Esophagus muscularis mucosa (tissue), 4 donors: ENCODE results near the gene TDRD12. TPM values are rescaled to one million over a fixed set of nuclear protein-coding genes. Genes with fewer than 3 reads are reported as not detected.

Experiments used
- DNase-seq: peaks from one replicate; pipeline ENCODE4 v3.0.0-alpha.2; 2017; ENCODE audit errors: extremely low spot score
- H3K27ac ChIP-seq, 4 donors: fragments of 200-600 bp; sonication (generic); replicated peaks in 1 of 4; 1 replicate in 3 of 4; 2 replicates in 1 of 4; pipeline ENCODE4 v1.5.1; 2016 to 2019; ENCODE audit warnings: mild to moderate bottlenecking in 1 of 4
- H3K27me3 ChIP-seq, 4 donors: fragments of 200-600 bp; sonication (generic); one replicate each; pipeline versions ENCODE4 v1.5.1 to v1.6.0; 2016 to 2019
- H3K36me3 ChIP-seq, 4 donors: fragments of 200-600 bp; sonication (generic); one replicate each; pipeline ENCODE4 v1.5.1; 2016 to 2019
- H3K4me1 ChIP-seq, 4 donors: fragments of 200-600 bp; sonication (generic); one replicate each; pipeline ENCODE4 v1.5.1; 2016 to 2019
- H3K4me3 ChIP-seq, 4 donors: fragments of 200-600 bp; sonication (generic); 1 replicate in 2 of 4; 2 replicates in 2 of 4; pipeline ENCODE4 v1.5.1; 2016 to 2019; ENCODE audit warnings: mild to moderate bottlenecking in 4 of 4, moderate library complexity in 1 of 4
- H3K9me3 ChIP-seq, 4 donors: fragments of 200-600 bp; sonication (generic); 1 replicate in 3 of 4; 2 replicates in 1 of 4; pipeline ENCODE4 v1.5.1; 2016 to 2019
- CTCF ChIP-seq, 3 experiments: fragments of 200-600 bp in 2 of 3; fragments of 450-650 bp in 1 of 3; sonication (generic) in 2 of 3; IDR thresholded peaks; one replicate each; pipeline ENCODE4 v1.5.1; 2017 to 2019; ENCODE audit warnings: antibody characterized with exemption in 3 of 3, mild to moderate bottlenecking in 2 of 3, moderate library complexity in 1 of 3
- EP300 ChIP-seq: sonication (generic); formaldehyde crosslinking; IDR thresholded peaks from one replicate; pipeline ENCODE4 v1.6.1; 2017; ENCODE audit warnings: antibody characterized with exemption
- POLR2A ChIP-seq: fragments of 450-650 bp; IDR thresholded peaks from one replicate; pipeline ENCODE4 v1.6.1; 2017; ENCODE audit warnings: antibody characterized with exemption, moderate library complexity, mild to moderate bottlenecking, low read depth
- POLR2AphosphoS5 ChIP-seq, 2 donors: sonication (generic); formaldehyde crosslinking; IDR thresholded peaks; one replicate each; pipeline ENCODE4 v1.6.1; 2017; ENCODE audit warnings: antibody characterized with exemption in 2 of 2
- WGBS: methylation state at CpG from one replicate; pipeline ENCODE4 v1.1.5; 2018; 5-methylcytosine and 5-hydroxymethylcytosine counted together
- intact Hi-C: fragments of 100-400 bp; cut with DNase I; formaldehyde crosslinking; loops from one replicate; pipeline ENCODE4 v1.15.1; 2023
- total RNA-seq, 4 donors: library from RNA; depleted of rRNA; stranded (reverse); fragments of >200 nt; gene quantifications; one replicate each; pipeline versions ENCODE4 v1.1.0 to v1.2.1, GENCODE V29; 2016

The TDRD12 gene
- total RNA-seq, 4 donors from 2014 or later = 0.83 to 1.6 (median 1.3) TPM; not detected in 1

- DNase-seq = no peak
- no peak for TF ChIP-seq EP300
- intact Hi-C loops = no loop called here
- H3K27ac ChIP-seq = no peak overlapping the region
- no peaks in the 10 kb centered on the region for H3K4me1 ChIP-seq
- H3K36me3 ChIP-seq = no peaks in the 10 kb centered on the region
- 65% methylated on average over 7 of the region's 7 CpGs for WGBS
- H3K27me3 ChIP-seq = peaks cover 0 to 32% (median 0%) of the 10 kb centered on the region in 4 donors
- no peak overlapping the region for H3K4me3 ChIP-seq
- no peaks in the 10 kb centered on the region for H3K9me3 ChIP-seq
Observed at GRCh38 chr19:32816555-32817099, 97.1 kb downstream of the TDRD12 start.

GRCh38 chr19:32817569-32818476 lies 98.3 kb downstream of the TDRD12 start:
- Histone ChIP-seq H3K4me1 (no peaks in the 10 kb centered on the region), H3K27ac (no peak overlapping the region), H3K9me3 (no peaks in the 10 kb centered on the region), H3K36me3 (no peaks in the 10 kb centered on the region), H3K4me3 (no peak overlapping the region), H3K27me3 (peaks cover 0 to 36% (median 0%) of the 10 kb centered on the region in 4 donors)
- intact Hi-C loops = no loop called here
- no peak for TF ChIP-seq POLR2A
- no peak for TF ChIP-seq CTCF (IDR thresholded peaks at IDR 0.05)
- no peak for TF ChIP-seq POLR2AphosphoS5 (IDR thresholded peaks at IDR 0.05)
- no peak for TF ChIP-seq EP300
- 89% methylated on average over 17 of the region's 17 CpGs for WGBS
- no peak for DNase-seq

GRCh38 chr19:32818536-32818935 lies 99.0 kb downstream of the TDRD12 start:
- intact Hi-C loops = no loop called here
- Histone ChIP-seq H3K4me1 (no peaks in the 10 kb centered on the region), H3K4me3 (no peak overlapping the region), H3K9me3 (no peaks in the 10 kb centered on the region), H3K27ac (no peak overlapping the region), H3K36me3 (no peaks in the 10 kb centered on the region), H3K27me3 (peaks cover 0 to 43% (median 0%) of the 10 kb centered on the region in 4 donors)
- no peak for DNase-seq
- 93% methylated on average over 6 of the region's 8 CpGs for WGBS
- TF ChIP-seq EP300 = no peak

- Histone ChIP-seq H3K4me3 (no peak overlapping the region), H3K27ac (no peak overlapping the region), H3K36me3 (no peaks in the 10 kb centered on the region), H3K4me1 (no peaks in the 10 kb centered on the region), H3K9me3 (no peaks in the 10 kb centered on the region), H3K27me3 (peaks cover 0 to 55% (median 0%) of the 10 kb centered on the region in 4 donors)
- 59% methylated on average over 17 of the region's 17 CpGs for WGBS
- no peak for DNase-seq
- intact Hi-C loops = no loop called here
- no peak for TF ChIP-seq POLR2AphosphoS5 (IDR thresholded peaks at IDR 0.05)
- TF ChIP-seq CTCF (IDR thresholded peaks at IDR 0.05) = no peak
- no peak for TF ChIP-seq POLR2A
- no peak for TF ChIP-seq EP300
Observed at GRCh38 chr19:32819419-32820400, 100.1 kb downstream of the TDRD12 start.

GRCh38 chr19:32822916-32823746 lies 103.6 kb downstream of the TDRD12 start:
- Histone ChIP-seq H3K36me3 (peaks cover 0 to 2% (median 0%) of the 10 kb centered on the region in 4 donors), H3K27me3 (peaks cover 0 to 49% (median 0%) of the 10 kb centered on the region in 4 donors), H3K9me3 (no peaks in the 10 kb centered on the region), H3K4me1 (no peaks in the 10 kb centered on the region), H3K4me3 (no peak overlapping the region), H3K27ac (no peak overlapping the region)
- no peak for DNase-seq
- no peak for TF ChIP-seq EP300
- no peak for TF ChIP-seq POLR2A
- no peak for TF ChIP-seq CTCF (IDR thresholded peaks at IDR 0.05)
- no peak for TF ChIP-seq POLR2AphosphoS5 (IDR thresholded peaks at IDR 0.05)
- intact Hi-C loops = no loop called here
- 81% methylated on average over 13 of the region's 14 CpGs for WGBS
